Measurements from ENCODE around the gene MED26. TPM values are rescaled to one million over a fixed set of nuclear protein-coding genes. Genes with fewer than 3 reads are reported as not detected.

MED26 gene
- total and polyA plus RNA-seq, 2 of the 13 experiments (the other 11 are each of a cell fraction or from before 2014, with no cell fraction given): 3.5 to 3.8 TPM

DNA sequence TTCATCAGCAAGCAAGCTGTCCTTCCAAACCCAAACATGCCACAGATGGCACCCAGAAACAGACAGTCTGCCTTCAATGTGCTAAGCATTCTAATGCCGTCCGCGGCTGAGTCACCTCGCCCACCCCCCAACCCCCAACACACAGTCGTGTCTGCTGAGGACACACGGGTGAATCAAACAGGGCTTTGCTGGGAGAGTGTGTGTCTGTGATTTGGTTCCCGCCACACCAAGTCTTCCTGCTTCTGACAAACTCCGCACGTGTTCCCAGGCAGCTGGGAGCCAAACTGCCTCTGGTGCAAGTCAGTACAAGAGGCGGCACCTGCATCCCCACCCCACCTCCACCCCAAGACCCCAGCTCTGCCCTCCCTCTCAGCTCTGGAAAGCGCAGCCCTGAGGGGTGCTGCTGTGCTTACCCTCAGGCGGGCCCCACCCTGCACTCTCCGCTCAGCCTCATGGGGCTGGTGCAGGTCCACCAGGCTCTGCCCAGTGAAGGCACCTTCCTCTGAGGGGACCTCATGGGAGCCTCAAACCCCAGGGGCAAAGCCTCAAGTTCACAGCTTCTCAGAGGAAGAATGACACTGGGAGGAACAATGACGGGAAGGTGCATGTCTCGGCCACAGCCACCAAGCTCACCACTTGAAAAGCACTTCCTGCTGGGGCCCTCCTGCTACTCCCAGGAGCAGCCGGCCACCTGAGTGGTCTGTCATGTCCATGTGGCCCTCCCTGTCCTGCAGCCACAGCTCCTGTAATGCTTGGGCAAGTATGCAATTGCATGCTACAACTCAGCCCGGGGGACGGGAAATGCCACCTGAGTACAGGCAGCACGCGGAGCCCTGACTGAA is 40.8 kb downstream of the MED26 start (continued):
- TF ChIP-seq BORCS8-MEF2B (CRISPR knock-in tag; IDR thresholded peaks at IDR 0.05) (no peak), AGO2 (optimal IDR thresholded peaks at IDR 0.05; ENCODE audit: low read depth, low read length) (no peak), ERF (CRISPR knock-in tag; IDR thresholded peaks at IDR 0.05) (no peak)

DNA sequence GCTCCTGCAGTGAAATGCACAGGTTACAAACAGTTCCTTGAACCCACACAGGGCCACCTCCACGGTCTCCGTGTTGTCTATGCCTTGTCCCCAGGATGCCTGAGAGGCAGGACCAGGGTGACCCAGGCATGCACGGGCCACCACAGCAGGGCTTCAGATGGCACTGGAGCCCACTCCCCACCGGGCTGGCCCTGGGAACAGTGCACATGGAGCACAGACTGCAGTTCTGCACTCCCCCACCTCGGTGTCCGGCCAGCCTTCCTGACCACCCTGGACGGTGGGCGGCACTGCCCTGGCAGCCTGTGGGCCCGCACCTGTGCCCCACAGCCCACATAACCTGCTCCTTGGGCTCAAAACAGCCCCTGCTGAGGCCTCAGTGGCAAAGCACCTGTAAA is 41.5 kb downstream of the MED26 start:
- H3K4me2 ChIP-seq (ENCODE audit: low read depth, low read length): no peak overlapping the region
- H3K27ac ChIP-seq (ENCODE audit: extremely low read length, insufficient read depth, low read length): no peak overlapping the region
- BruUV-seq (replicated peaks): no TSS peak
- no peaks in the 10 kb centered on the region for H3K9me3 ChIP-seq (ENCODE audit: low read length)
- in situ Hi-C loops (cut with HindIII; ENCODE audit: extremely low pct_ligation_motif_present, low pct_unique_long_range_greater_than_20kb) (no loop called here), intact Hi-C loops (cut with micrococcal nuclease; ENCODE audit: unreplicated experiment) (no loop called here)
- H4K20me1 ChIP-seq (ENCODE audit: insufficient read depth, low read length): peaks cover 9% of the 10 kb centered on the region
- H3K27me3 ChIP-seq (ENCODE audit: control insufficient read depth in 1 of 2, insufficient read depth in 2 of 2, low read length in 2 of 2): no peaks in the 10 kb centered on the region
- CTCF ChIA-PET (ENCODE audit: low intra/inter-chr PET ratio, low total read pairs): no interaction called here
- WGBS (ENCODE audit: low lambda C conversion rate): no CpG with 5 or more reads among the region's 9 CpGs
- no peaks in the 10 kb centered on the region; a peak in 1 of 5 replicates for H3K36me3 ChIP-seq (replicated peaks in 1 of 2; ENCODE audit: control insufficient read depth in 1 of 2, insufficient read depth in 2 of 2, low read length in 2 of 2)
- H3K79me2 ChIP-seq (ENCODE audit: insufficient read depth, low read length): peaks cover 85% of the 10 kb centered on the region
- no peak overlapping the region for H3K4me3 ChIP-seq (replicated peaks in 1 of 3; ENCODE audit: insufficient read depth in 1 of 3, low read depth in 2 of 3, low read length in 3 of 3)
- H3K4me1 ChIP-seq (ENCODE audit: insufficient read depth, low read length): peaks cover 16% of the 10 kb centered on the region
- FAIRE-seq (no peak), ATAC-seq (no peak), DNase-seq (ENCODE audit: low spot score) (no peak)
- no peak overlapping the region for H3K9ac ChIP-seq (ENCODE audit: insufficient read depth, low read depth, low read length)
- H2AFZ ChIP-seq (ENCODE audit: low read length): no peak overlapping the region
- POLR2A ChIA-PET: no interaction called here
- TF ChIP-seq ZNF335 (CRISPR knock-in tag; IDR thresholded peaks at IDR 0.05): no peak
- no peak for TF ChIP-seq IRF2 (CRISPR knock-in tag; IDR thresholded peaks at IDR 0.05)
- TF ChIP-seq HOXA9 (CRISPR knock-in tag; IDR thresholded peaks at IDR 0.05; ENCODE audit: borderline replicate concordance): no peak
- no peak for TF ChIP-seq ZNF782 (CRISPR knock-in tag; IDR thresholded peaks at IDR 0.05; ENCODE audit: borderline replicate concordance)
- no peak for TF ChIP-seq ZNF674 (CRISPR knock-in tag; IDR thresholded peaks at IDR 0.05; ENCODE audit: low read depth)
- TF ChIP-seq REL (CRISPR knock-in tag; conservative IDR thresholded peaks at IDR 0.05): no peak
- TF ChIP-seq ZNF558 (CRISPR knock-in tag; IDR thresholded peaks at IDR 0.05; ENCODE audit: borderline replicate concordance): no peak
- TF ChIP-seq TEAD2 (CRISPR knock-in tag; IDR thresholded peaks at IDR 0.05): no peak
- TF ChIP-seq HDAC1 (CRISPR knock-in tag; IDR thresholded peaks at IDR 0.05): no peak
- TF ChIP-seq, protein P1, sequence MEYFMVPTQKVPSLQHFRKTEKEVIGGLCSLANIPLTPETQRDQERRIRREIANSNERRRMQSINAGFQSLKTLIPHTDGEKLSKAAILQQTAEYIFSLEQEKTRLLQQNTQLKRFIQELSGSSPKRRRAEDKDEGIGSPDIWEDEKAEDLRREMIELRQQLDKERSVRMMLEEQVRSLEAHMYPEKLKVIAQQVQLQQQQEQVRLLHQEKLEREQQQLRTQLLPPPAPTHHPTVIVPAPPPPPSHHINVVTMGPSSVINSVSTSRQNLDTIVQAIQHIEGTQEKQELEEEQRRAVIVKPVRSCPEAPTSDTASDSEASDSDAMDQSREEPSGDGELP (IDR thresholded peaks at IDR 0.05; ENCODE audit: borderline replicate concordance, low read depth): no peak
- no peak for TF ChIP-seq U2AF2 (IDR thresholded peaks at IDR 0.05; ENCODE audit: low read depth, low read length)
- no peak for TF ChIP-seq GATAD1 (CRISPR knock-in tag; IDR thresholded peaks at IDR 0.05)
- TF ChIP-seq, protein P2, sequence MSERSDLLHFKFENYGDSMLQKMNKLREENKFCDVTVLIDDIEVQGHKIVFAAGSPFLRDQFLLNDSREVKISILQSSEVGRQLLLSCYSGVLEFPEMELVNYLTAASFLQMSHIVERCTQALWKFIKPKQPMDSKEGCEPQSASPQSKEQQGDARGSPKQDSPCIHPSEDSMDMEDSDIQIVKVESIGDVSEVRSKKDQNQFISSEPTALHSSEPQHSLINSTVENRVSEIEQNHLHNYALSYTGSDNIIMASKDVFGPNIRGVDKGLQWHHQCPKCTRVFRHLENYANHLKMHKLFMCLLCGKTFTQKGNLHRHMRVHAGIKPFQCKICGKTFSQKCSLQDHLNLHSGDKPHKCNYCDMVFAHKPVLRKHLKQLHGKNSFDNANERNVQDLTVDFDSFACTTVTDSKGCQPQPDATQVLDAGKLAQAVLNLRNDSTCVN (CRISPR knock-in tag; IDR thresholded peaks at IDR 0.05; ENCODE audit: borderline replicate concordance): no peak
- no peak for TF ChIP-seq TBX3 (IDR thresholded peaks at IDR 0.05; ENCODE audit: borderline replicate concordance)
- TF ChIP-seq ZNF160 (CRISPR knock-in tag; IDR thresholded peaks at IDR 0.05): no peak
- no peak for TF ChIP-seq ZNF264 (CRISPR knock-in tag; IDR thresholded peaks at IDR 0.05)
- no peak for TF ChIP-seq MIER3 (CRISPR knock-in tag; IDR thresholded peaks at IDR 0.05; ENCODE audit: borderline replicate concordance)
